Naive B cell (primary cell): ENCODE data around the gene PCTP. TPM values are rescaled to one million over a fixed set of nuclear protein-coding genes. Genes with fewer than 3 reads are reported as not detected.

Experiments used
- ATAC-seq, 2 donors: fragments of 150-1000 bp; cut with Tn5 transposase; 2 replicates each; pipeline ENCODE4 v1.10.0; 2021; ENCODE audit warnings: low read depth in 2 of 2, mild to moderate bottlenecking in 2 of 2, moderate library complexity in 2 of 2
- DNase-seq: peaks from one replicate; pipeline ENCODE4 v3.0.0; 2022
- H3K27ac Mint-ChIP-seq, 6 donors: one replicate each; pipeline ENCODE4 v1.8.0; 2020 to 2022; ENCODE audit warnings: mild to moderate bottlenecking in 6 of 6, mixed read lengths in 6 of 6, moderate library complexity in 5 of 6, inconsistent platforms in 2 of 6
- H3K27me3 Mint-ChIP-seq, 3 donors: one replicate each; pipeline ENCODE4 v1.8.0; 2021 to 2022; ENCODE audit warnings: mixed read lengths in 3 of 3, mild to moderate bottlenecking in 1 of 3
- H3K36me3 Mint-ChIP-seq, 2 donors: one replicate each; pipeline ENCODE4 v1.8.0; 2020 to 2022; ENCODE audit warnings: mixed read lengths in 2 of 2, inconsistent platforms in 1 of 2, mild to moderate bottlenecking in 1 of 2
- H3K4me1 Mint-ChIP-seq, 3 donors: one replicate each; pipeline ENCODE4 v1.8.0; 2020 to 2022; ENCODE audit warnings: mixed read lengths in 3 of 3, inconsistent platforms in 1 of 3, mild to moderate bottlenecking in 1 of 3, moderate library complexity in 1 of 3
- H3K4me3 Mint-ChIP-seq, 8 donors: one replicate each; pipeline ENCODE4 v1.8.0; 2020 to 2022; ENCODE audit warnings: mild to moderate bottlenecking in 8 of 8, mixed read lengths in 8 of 8, moderate library complexity in 8 of 8, inconsistent platforms in 2 of 8
- H3K9me3 Mint-ChIP-seq, 7 donors: one replicate each; pipeline ENCODE4 v1.8.0; 2020 to 2022; ENCODE audit warnings: mixed read lengths in 7 of 7, mild to moderate bottlenecking in 5 of 7, inconsistent platforms in 2 of 7, moderate library complexity in 1 of 7
- polyA plus RNA-seq, 6 donors: library from polyadenylated mRNA; unstranded; fragments of 300-500 nt; fragmentation: Illumina TruSeq; gene quantifications; one replicate each; pipeline ENCODE4 v1.2.3, GENCODE V29; 2021; ENCODE audit warnings: low read depth in 6 of 6

Gene PCTP
- polyA plus RNA-seq, 6 donors from 2014 or later = 2.2 to 10.2 (median 5.1) TPM

DNA sequence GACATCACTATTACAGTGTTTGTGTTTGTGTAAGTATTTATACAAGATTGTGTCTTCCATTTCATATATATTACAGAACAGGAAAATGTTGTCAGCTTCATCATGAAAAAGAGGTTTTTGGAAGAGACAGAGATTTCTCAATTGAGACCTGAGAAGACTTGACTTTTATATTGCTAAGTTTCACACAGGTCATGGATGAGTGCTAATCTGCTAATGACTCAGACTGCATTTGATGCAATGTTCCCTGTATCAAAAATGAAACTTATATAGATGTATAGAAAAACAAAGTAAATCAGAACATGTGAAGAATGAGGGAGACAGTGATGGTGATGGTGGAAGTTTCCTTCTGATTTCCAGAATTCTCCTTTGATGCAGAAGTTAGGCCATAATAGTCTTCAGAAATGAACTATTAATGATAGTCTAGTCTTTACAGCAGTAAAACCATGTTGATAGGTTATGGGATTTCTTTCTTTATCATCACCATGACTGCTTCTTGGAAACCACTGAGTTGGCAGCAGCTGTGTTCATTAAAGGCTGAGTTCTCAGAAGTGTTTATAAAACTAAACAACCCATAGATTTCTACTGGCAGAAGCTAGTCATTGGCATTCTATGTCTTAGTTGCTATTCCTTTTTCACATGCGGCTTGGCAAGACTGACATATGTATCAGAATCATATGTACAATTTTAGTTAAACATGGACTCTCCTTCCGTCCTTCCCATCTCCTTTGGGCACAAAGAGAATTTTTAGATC is 56.1 kb downstream of the PCTP start:
- no peaks in the 10 kb centered on the region for H3K36me3 Mint-ChIP-seq
- no peak overlapping the region for H3K27ac Mint-ChIP-seq
- DNase-seq (no peak), ATAC-seq (no peak)
- peaks cover 0 to 22% (median 14%) of the 10 kb centered on the region in 7 donors for H3K9me3 Mint-ChIP-seq
- H3K4me1 Mint-ChIP-seq = no peaks in the 10 kb centered on the region
- peaks cover 0 to 13% (median 4%) of the 10 kb centered on the region in 3 donors for H3K27me3 Mint-ChIP-seq
- H3K4me3 Mint-ChIP-seq = no peak overlapping the region

GRCh38 chr17:55811536-55811935 is 60.7 kb downstream of the PCTP start:
- H3K36me3 Mint-ChIP-seq = no peaks in the 10 kb centered on the region
- DNase-seq (no peak), ATAC-seq (no peak)
- H3K9me3 Mint-ChIP-seq = no peaks in the 10 kb centered on the region
- peaks cover 10 to 15% (median 11%) of the 10 kb centered on the region in 3 donors for H3K27me3 Mint-ChIP-seq
- H3K4me3 Mint-ChIP-seq = no peak overlapping the region
- peaks cover 0 to under 1% (median 0%) of the 10 kb centered on the region in 3 donors for H3K4me1 Mint-ChIP-seq
- no peak overlapping the region for H3K27ac Mint-ChIP-seq

- H3K4me1 Mint-ChIP-seq = peaks cover 0 to 5% (median 3%) of the 10 kb centered on the region in 3 donors
- no peak overlapping the region for H3K4me3 Mint-ChIP-seq
- H3K36me3 Mint-ChIP-seq = no peaks in the 10 kb centered on the region
- peaks cover 10 to 15% (median 14%) of the 10 kb centered on the region in 3 donors for H3K27me3 Mint-ChIP-seq
- no peaks in the 10 kb centered on the region for H3K9me3 Mint-ChIP-seq
- DNase-seq = no peak
- no peak for ATAC-seq
- peak overlapping the region in 1 of 6 donors; percentile 53 for H3K27ac Mint-ChIP-seq
Observed at GRCh38 chr17:55812323-55812722, 61.5 kb downstream of the PCTP start.

DNA sequence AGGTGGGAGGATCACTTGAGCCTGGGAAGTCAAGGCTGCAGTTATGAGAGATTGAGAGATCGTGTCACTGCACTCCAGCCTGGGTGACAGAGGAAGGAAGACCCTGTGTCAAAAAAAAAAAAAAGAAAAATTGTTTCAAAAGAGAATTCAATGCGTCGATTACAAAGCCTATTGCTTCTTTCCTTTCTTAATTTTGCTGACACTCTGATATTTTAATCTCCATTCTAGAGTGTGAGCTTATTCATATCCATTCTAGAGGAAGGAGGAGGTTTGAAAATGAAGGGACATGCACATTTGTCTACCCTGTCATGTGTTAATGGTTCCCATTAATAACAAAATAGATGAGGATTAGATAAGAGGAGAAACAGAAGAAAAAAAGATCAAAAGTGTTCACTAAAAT is 63.1 kb downstream of the PCTP start:
- Mint-ChIP-seq H3K9me3 (peaks cover 0 to 3% (median 0%) of the 10 kb centered on the region in 7 donors), H3K4me3 (no peak overlapping the region), H3K36me3 (no peaks in the 10 kb centered on the region), H3K4me1 (peaks cover 5 to 18% (median 18%) of the 10 kb centered on the region in 3 donors), H3K27me3 (peaks cover 14 to 21% (median 17%) of the 10 kb centered on the region in 3 donors), H3K27ac (no peak overlapping the region)
- no peak for DNase-seq
- no peak for ATAC-seq

GRCh38 chr17:55814377-55814776 is 63.5 kb downstream of the PCTP start:
- Mint-ChIP-seq H3K4me3 (no peak overlapping the region), H3K4me1 (peaks cover 5 to 22% (median 21%) of the 10 kb centered on the region in 3 donors), H3K36me3 (no peaks in the 10 kb centered on the region), H3K27me3 (peaks cover 14 to 21% (median 17%) of the 10 kb centered on the region in 3 donors), H3K9me3 (peaks cover 0 to 3% (median 0%) of the 10 kb centered on the region in 7 donors), H3K27ac (no peak overlapping the region)
- ATAC-seq = no peak
- no peak for DNase-seq

GRCh38 chr17:55816532-55817396 is 65.9 kb downstream of the PCTP start:
- ATAC-seq (no peak), DNase-seq (no peak)
- no peak overlapping the region for H3K27ac Mint-ChIP-seq
- H3K9me3 Mint-ChIP-seq = peaks cover 2 to 14% (median 8%) of the 10 kb centered on the region in 7 donors
- H3K36me3 Mint-ChIP-seq = no peaks in the 10 kb centered on the region
- H3K27me3 Mint-ChIP-seq = peaks cover 10 to 21% (median 17%) of the 10 kb centered on the region in 3 donors
- H3K4me3 Mint-ChIP-seq = no peak overlapping the region
- peaks cover 5 to 26% (median 21%) of the 10 kb centered on the region in 3 donors for H3K4me1 Mint-ChIP-seq

- Mint-ChIP-seq H3K9me3 (peaks cover 2 to 14% (median 8%) of the 10 kb centered on the region in 7 donors), H3K27me3 (peaks cover 6 to 21% (median 17%) of the 10 kb centered on the region in 3 donors), H3K4me3 (no peak overlapping the region), H3K36me3 (no peaks in the 10 kb centered on the region), H3K4me1 (peaks cover 5 to 26% (median 21%) of the 10 kb centered on the region in 3 donors), H3K27ac (no peak overlapping the region)
- ATAC-seq = no peak
- DNase-seq = no peak
Observed at GRCh38 chr17:55817397-55817709, 66.5 kb downstream of the PCTP start.

DNA sequence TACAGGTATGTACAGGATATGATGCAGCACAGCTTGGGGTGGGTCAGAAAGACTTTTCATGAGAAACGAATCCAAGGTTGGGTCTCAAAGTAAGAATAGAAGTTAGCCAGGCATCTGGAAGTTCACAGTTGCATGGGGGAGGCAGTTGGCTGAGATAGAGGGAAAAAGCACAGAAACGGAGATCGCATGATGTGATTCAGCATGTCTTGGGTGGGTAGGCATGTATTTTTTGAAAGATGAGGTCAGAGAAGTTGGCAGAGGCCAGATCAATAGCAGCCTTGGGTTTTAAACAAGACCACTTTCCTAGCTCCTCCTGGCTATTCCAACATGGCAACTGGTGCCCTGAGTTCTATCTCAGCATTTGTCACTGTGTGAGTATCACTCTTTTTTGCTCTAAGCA is 67.2 kb downstream of the PCTP start:
- peak overlapping the region in 3 of 8 donors; percentile 26 to 64 (median 48) for H3K4me3 Mint-ChIP-seq
- ATAC-seq = no peak
- peaks cover 5 to 17% (median 15%) of the 10 kb centered on the region in 3 donors for H3K27me3 Mint-ChIP-seq
- DNase-seq = no peak
- H3K27ac Mint-ChIP-seq = peak overlapping the region in 1 of 6 donors; percentile 80
- H3K36me3 Mint-ChIP-seq = no peaks in the 10 kb centered on the region
- H3K9me3 Mint-ChIP-seq = peaks cover 2 to 14% (median 8%) of the 10 kb centered on the region in 7 donors
- peaks cover 5 to 26% (median 21%) of the 10 kb centered on the region in 3 donors for H3K4me1 Mint-ChIP-seq

DNA sequence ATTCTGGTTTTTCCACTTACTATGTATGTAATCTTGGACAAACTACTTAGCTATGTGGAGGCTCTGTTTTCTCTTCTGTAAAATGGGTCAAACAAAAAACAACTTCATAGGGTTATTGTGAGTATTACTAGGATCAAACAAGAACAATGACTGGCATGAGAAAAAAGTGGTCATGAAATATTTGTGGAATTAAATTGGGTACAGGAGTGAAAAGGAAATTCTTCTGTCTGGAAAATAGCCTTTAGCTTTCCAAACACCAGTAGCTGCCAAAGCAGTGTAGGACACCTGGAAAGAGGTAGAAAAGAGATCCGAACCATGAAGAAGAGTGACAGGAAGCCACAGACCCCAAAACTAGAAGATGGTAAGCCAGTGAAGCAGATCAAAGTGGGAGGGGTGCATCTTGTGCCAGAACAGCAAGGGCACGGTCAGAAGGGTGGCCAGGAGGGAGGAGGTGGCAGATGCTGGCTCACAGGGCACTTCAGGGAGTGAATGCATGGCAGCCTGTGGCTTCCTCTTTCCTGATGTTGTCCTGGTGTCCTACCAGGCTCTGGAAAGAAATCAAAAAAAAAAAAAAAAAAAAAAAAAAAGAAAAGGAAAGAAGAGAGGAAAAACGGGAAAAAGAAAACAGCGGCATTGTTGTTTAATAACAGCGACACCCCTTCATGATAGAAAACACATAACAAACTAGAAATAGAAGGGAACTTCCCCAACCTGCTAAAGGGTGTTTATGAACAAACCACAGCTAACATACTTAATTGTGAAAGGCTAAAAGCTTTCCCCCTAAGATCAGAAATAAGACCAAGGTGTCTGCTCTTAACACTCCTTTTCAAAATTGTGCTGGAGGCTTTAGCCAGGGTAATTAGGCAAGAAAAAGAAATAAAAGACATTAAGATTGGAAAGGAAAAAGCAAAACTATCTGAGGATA is 67.9 kb downstream of the PCTP start:
- Mint-ChIP-seq H3K27ac (peak overlapping the region in 4 of 6 donors; percentile 11 to 41 (median 34)), H3K36me3 (no peaks in the 10 kb centered on the region), H3K4me3 (peak overlapping the region in 7 of 8 donors; percentile 7 to 68 (median 25)), H3K4me1 (peaks cover 5 to 26% (median 21%) of the 10 kb centered on the region in 3 donors), H3K27me3 (peaks cover 5 to 14% (median 13%) of the 10 kb centered on the region in 3 donors), H3K9me3 (peaks cover 2 to 14% (median 8%) of the 10 kb centered on the region in 7 donors)
- peak; percentile 12 for DNase-seq
- peak; percentile 52 to 60 for ATAC-seq

- no peaks in the 10 kb centered on the region for H3K36me3 Mint-ChIP-seq
- ATAC-seq = no peak
- no peak for DNase-seq
- H3K9me3 Mint-ChIP-seq = peaks cover 2 to 14% (median 8%) of the 10 kb centered on the region in 7 donors
- no peak overlapping the region for H3K27ac Mint-ChIP-seq
- H3K27me3 Mint-ChIP-seq = peaks cover 5 to 6% (median 6%) of the 10 kb centered on the region in 3 donors
- no peak overlapping the region for H3K4me3 Mint-ChIP-seq
- H3K4me1 Mint-ChIP-seq = peaks cover 5 to 26% (median 21%) of the 10 kb centered on the region in 3 donors
Observed at GRCh38 chr17:55820675-55821074, 69.8 kb downstream of the PCTP start.

DNA sequence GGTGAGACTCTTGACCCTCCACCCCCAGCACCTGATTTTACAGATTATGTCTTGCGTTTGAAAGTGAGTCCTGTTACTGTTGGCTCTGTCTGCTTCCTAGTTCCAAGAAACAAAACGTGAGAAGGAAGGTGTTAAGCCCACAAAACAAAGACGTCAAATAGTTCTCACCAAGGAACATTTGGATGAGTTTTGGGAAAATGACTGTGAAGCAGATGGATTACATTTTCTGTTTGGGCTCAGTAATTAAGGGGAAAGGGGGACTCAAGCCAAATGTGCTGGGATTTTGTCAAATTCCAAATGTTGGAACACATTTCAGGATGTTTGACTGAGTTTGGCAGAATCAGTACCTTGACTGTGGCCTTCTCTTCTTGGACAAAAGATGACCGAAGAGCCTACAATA is 71.2 kb downstream of the PCTP start:
- DNase-seq (no peak), ATAC-seq (no peak)
- Mint-ChIP-seq H3K4me3 (peak overlapping the region in 1 of 8 donors; percentile 10), H3K9me3 (peaks cover 2 to 14% (median 8%) of the 10 kb centered on the region in 7 donors), H3K27ac (no peak overlapping the region), H3K36me3 (no peaks in the 10 kb centered on the region), H3K4me1 (peaks cover 5 to 26% (median 16%) of the 10 kb centered on the region in 3 donors), H3K27me3 (peaks cover 0 to 6% (median 6%) of the 10 kb centered on the region in 3 donors)

DNA sequence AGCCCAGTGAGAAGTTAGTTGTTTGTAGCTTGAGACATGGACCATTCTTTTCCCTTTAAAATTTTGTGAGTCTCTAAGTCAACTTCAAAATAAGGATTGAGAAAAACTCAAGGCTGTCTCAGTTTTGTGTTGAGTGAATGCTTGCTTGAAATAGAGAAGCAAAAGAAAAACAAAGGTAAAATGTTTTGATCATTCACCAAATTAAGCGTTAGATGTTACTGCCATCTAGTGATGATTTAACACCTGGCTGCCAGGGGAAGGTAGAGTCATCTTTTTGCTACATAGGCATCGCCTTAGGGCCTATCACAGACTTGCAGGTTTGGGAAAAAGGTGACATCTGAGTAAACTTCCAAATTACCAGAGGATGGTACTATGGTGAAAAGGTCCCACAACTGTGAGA is 74.4 kb downstream of the PCTP start:
- Mint-ChIP-seq H3K4me3 (no peak overlapping the region), H3K36me3 (no peaks in the 10 kb centered on the region), H3K27me3 (peaks cover 4 to 11% (median 7%) of the 10 kb centered on the region in 3 donors), H3K4me1 (no peaks in the 10 kb centered on the region), H3K27ac (no peak overlapping the region), H3K9me3 (peaks cover 0 to 8% (median 5%) of the 10 kb centered on the region in 7 donors)
- DNase-seq (no peak), ATAC-seq (no peak)
